Endothelial cell of umbilical vein (primary cell): ENCODE measurements around the gene NINL.

Experiments
- EZH2 ChIP-seq: IDR thresholded peaks from 2 replicates; pipeline ENCODE4 v1.6.1; 2012; ENCODE audit warnings: borderline replicate concordance, low read depth, mild to moderate bottlenecking, moderate library complexity, low read length, inconsistent platforms; ENCODE audit not compliant: severe bottlenecking
- FOS ChIP-seq: IDR thresholded peaks from 2 replicates; pipeline ENCODE4 v1.6.1; 2011; ENCODE audit warnings: mild to moderate bottlenecking, low read length, moderate library complexity, borderline replicate concordance; ENCODE audit not compliant: insufficient read depth
- GATA2 ChIP-seq: IDR thresholded peaks from 2 replicates; pipeline ENCODE4 v1.7.0; 2011; ENCODE audit warnings: low read depth, mild to moderate bottlenecking, moderate library complexity, mixed read lengths, low read length; ENCODE audit not compliant: insufficient read length, insufficient read depth
- JUN ChIP-seq: IDR thresholded peaks from 2 replicates; pipeline ENCODE4 v1.6.1; 2011; ENCODE audit warnings: borderline replicate concordance, low read depth; ENCODE audit not compliant: insufficient read length, insufficient read depth
- POLR2A ChIP-seq: IDR thresholded peaks from 2 replicates; pipeline ENCODE4 v1.6.1; 2012; ENCODE audit warnings: low read depth, mild to moderate bottlenecking, control low read depth, low read length
- POLR2AphosphoS5 ChIP-seq: IDR thresholded peaks from 2 replicates; pipeline ENCODE4 v1.6.1; 2012; ENCODE audit warnings: low read depth, mild to moderate bottlenecking, control low read depth, low read length, moderate library complexity; ENCODE audit not compliant: insufficient read depth
- TF ChIP-seq, protein P1 (sequence below), 2 donors: IDR thresholded peaks; 1 replicate in 1 of 2; 2 replicates in 1 of 2; pipeline ENCODE4 v1.5.1; 2011; ENCODE audit warnings: low read length in 2 of 2, mild to moderate bottlenecking in 2 of 2, moderate library complexity in 2 of 2, control low read depth in 1 of 2, inconsistent platforms in 1 of 2, low read depth in 1 of 2; ENCODE audit not compliant: insufficient read depth in 1 of 2; ENCODE audit errors: extremely low read depth in 1 of 2
- TF ChIP-seq, protein P2 (sequence below): IDR thresholded peaks from 2 replicates; pipeline ENCODE4 v1.6.1; 2011; ENCODE audit not compliant: insufficient read depth, insufficient read length

DNA sequence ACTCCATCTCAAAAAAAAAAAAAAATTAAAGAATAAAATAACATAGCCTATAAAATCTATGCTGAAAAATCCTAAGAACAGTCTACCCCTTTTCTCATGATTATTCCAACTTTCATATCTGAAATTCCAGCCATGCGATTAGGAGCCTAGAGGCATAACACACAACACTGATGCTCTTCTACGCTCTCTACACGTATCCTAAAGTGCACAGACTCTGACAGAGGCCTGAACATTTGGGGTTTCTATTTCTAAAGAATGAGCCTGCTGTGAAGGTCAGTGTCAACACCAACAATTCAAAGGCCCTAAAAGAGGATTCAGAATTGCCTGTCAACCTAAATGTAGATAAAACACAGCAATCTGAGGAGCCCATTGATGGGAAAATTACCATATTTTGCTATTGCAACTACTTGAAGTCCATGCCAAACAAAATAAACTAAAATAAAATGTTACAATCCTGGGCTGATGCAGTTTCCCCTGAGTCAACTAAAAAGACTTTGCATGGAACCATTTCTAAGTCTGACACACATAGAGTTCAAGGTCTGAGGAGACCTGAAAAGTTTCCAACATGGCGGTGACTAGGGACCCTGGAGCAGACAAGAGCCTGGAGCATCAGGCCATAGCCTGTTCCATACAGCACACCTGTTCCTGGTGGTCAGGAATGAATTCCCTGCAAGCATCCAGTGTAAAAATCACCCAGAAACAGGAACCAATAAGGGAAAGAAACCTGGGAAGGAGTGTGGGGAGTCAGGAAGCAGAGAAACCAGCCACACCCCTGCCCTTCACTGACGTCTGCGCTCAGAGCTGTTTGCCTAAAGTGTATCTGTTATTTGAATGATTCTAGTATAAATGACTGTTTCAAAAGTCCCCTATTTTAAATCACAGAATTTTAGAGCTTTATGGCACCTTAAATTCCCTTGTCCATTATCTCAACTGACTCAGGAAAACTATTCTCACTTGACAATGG is 11.8 kb downstream of the NINL start:
- TF ChIP-seq, protein P1, sequence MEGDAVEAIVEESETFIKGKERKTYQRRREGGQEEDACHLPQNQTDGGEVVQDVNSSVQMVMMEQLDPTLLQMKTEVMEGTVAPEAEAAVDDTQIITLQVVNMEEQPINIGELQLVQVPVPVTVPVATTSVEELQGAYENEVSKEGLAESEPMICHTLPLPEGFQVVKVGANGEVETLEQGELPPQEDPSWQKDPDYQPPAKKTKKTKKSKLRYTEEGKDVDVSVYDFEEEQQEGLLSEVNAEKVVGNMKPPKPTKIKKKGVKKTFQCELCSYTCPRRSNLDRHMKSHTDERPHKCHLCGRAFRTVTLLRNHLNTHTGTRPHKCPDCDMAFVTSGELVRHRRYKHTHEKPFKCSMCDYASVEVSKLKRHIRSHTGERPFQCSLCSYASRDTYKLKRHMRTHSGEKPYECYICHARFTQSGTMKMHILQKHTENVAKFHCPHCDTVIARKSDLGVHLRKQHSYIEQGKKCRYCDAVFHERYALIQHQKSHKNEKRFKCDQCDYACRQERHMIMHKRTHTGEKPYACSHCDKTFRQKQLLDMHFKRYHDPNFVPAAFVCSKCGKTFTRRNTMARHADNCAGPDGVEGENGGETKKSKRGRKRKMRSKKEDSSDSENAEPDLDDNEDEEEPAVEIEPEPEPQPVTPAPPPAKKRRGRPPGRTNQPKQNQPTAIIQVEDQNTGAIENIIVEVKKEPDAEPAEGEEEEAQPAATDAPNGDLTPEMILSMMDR (IDR thresholded peaks at IDR 0.05; ENCODE audit: extremely low read depth in 1 of 2, insufficient read depth in 1 of 2, low read depth in 1 of 2, low read length in 2 of 2): no peak
- no peak for TF ChIP-seq POLR2AphosphoS5
- TF ChIP-seq FOS: no peak
- TF ChIP-seq EZH2: no peak
- TF ChIP-seq POLR2A: no peak
- no peak for TF ChIP-seq JUN
- no peak for TF ChIP-seq GATA2
- TF ChIP-seq, protein P2, sequence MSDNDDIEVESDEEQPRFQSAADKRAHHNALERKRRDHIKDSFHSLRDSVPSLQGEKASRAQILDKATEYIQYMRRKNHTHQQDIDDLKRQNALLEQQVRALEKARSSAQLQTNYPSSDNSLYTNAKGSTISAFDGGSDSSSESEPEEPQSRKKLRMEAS: no peak
